ENCODE data around the gene CLDN15. TPM values are rescaled to one million over a fixed set of nuclear protein-coding genes. Genes with fewer than 3 reads are reported as not detected.

CLDN15 gene
- total RNA-seq, 1 experiment from 2014 or later = 9.7 TPM

DNA sequence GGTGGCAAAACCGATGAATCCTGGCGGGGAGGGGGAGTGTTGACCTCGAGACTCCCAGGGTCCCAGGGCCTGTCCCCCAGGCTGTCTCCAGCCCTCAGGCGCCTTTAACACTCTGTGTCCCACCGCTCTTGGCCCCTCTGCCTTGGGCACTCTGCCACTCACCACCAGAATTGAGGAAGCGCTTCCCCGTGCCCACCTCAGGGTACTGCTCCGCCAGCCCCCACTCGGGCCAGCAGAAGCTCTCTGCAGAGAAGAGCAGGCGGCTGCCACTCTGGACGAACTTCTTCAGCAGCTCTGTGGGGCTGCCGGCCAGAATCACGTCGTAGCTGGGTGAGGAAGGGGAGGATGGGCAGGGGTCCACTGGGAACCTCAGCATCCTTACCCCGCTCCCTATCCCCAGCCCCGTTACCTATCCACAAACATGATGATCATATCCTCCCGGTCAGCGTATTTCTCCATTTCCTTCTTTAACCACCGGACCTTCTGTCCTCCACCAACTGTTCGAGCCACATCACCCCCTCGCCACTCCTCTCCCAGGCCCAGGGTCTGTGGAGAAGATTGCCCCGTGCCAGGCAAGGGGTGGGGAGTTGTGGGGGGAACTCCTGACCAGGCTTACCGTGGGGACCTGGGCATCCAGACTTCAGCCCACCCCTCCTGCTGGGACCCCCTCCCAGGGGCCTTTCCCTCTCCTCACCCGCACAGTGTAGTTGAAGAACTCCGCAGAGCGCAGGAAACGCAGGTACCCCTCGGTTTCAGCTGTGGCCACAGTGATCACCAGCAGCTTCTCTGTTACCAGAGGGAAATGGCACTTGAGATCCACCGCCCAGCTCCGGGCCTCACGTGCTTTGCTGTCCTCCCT lies 21.4 kb downstream of the CLDN15 start:
- WGBS (ENCODE audit: extremely low coverage, insufficient read length, low lambda C conversion rate) = no CpG with 5 or more reads among the region's 31 CpGs
- no peak overlapping the region for H3K27ac Mint-ChIP-seq

More for the DNA sequence above, 21.4 kb downstream of the CLDN15 start:
- no peak overlapping the region for H4K5ac ChIP-seq (ENCODE audit: insufficient read length, low read depth, low read length)
- no peak overlapping the region for H2BK20ac ChIP-seq (ENCODE audit: low read depth, low read length, poor library complexity, severe bottlenecking)
- no peak overlapping the region for H3K23ac ChIP-seq (ENCODE audit: insufficient read length, low read depth, low read length)
- no peak overlapping the region for H2AK5ac ChIP-seq (ENCODE audit: insufficient read length, low read length)
- Mint-ChIP-seq H3K4me3 (peak overlapping the region; percentile 96 to 99), H3K9me3 (no peaks in the 10 kb centered on the region), H3K4me1 (peaks cover 12 to 14% of the 10 kb centered on the region in 2 experiments), H3K36me3 (ENCODE audit: insufficient read depth in 1 of 3, low read depth in 3 of 3) (peaks cover 4 to 29% (median 9%) of the 10 kb centered on the region in 3 experiments; a peak in 6 of 7 replicates), H3K27me3 (ENCODE audit: low read depth) (no peaks in the 10 kb centered on the region; the same call in 1 of the 2 replicates)
- H3T11ph ChIP-seq (ENCODE audit: low read length) = no peak overlapping the region
- no peak overlapping the region for H4K91ac ChIP-seq (ENCODE audit: insufficient read length, low read depth, low read length)
- no peak overlapping the region for H2AFZ ChIP-seq (ENCODE audit: low read length)
- DNase-seq = no peak
- peaks cover 7% of the 10 kb centered on the region for H3K23me2 ChIP-seq (ENCODE audit: insufficient read length, low read depth, low read length, poor library complexity, severe bottlenecking)
- H3K56ac ChIP-seq (ENCODE audit: insufficient read length, low read depth, low read length) = no peak overlapping the region
- TF ChIP-seq, protein P1, sequence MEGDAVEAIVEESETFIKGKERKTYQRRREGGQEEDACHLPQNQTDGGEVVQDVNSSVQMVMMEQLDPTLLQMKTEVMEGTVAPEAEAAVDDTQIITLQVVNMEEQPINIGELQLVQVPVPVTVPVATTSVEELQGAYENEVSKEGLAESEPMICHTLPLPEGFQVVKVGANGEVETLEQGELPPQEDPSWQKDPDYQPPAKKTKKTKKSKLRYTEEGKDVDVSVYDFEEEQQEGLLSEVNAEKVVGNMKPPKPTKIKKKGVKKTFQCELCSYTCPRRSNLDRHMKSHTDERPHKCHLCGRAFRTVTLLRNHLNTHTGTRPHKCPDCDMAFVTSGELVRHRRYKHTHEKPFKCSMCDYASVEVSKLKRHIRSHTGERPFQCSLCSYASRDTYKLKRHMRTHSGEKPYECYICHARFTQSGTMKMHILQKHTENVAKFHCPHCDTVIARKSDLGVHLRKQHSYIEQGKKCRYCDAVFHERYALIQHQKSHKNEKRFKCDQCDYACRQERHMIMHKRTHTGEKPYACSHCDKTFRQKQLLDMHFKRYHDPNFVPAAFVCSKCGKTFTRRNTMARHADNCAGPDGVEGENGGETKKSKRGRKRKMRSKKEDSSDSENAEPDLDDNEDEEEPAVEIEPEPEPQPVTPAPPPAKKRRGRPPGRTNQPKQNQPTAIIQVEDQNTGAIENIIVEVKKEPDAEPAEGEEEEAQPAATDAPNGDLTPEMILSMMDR (conservative IDR thresholded peaks at IDR 0.05) = no peak
- H2BK120ac ChIP-seq (ENCODE audit: low read depth, low read length, poor library complexity, severe bottlenecking) = no peak overlapping the region
- no peak overlapping the region for H2BK5ac ChIP-seq (ENCODE audit: insufficient read length, low read length)
- peak overlapping the region; percentile 50 for H3K4me2 ChIP-seq (ENCODE audit: insufficient read depth, insufficient read length, low read length)
- no peak overlapping the region for H3K18ac ChIP-seq (ENCODE audit: insufficient read length, low read depth, low read length)
- no peak overlapping the region for H3K4ac ChIP-seq (ENCODE audit: low read depth, low read length)
- no peaks in the 10 kb centered on the region for H3K79me1 ChIP-seq (ENCODE audit: insufficient read depth, low read depth, low read length, poor library complexity, severe bottlenecking)
- no peaks in the 10 kb centered on the region for H3K79me2 ChIP-seq (ENCODE audit: insufficient read depth, low read length)
- no peaks in the 10 kb centered on the region for H3K27me3 ChIP-seq (ENCODE audit: insufficient read depth, low read length)
- no peak overlapping the region for H3K9ac ChIP-seq (ENCODE audit: extremely low read depth, insufficient read length, low read length)
- 0 out of 2 replicates have a peak, but pooled peaks cover 3% of the 10 kb centered on the region for H3K4me1 ChIP-seq (ENCODE audit: insufficient read depth, low read length)
- H3K9me3 ChIP-seq (ENCODE audit: control insufficient read depth, low read depth, low read length) = no peaks in the 10 kb centered on the region
- H4K8ac ChIP-seq (replicated peaks; ENCODE audit: insufficient read length, low read depth, low read length) = no peak overlapping the region
- H3K14ac ChIP-seq (ENCODE audit: insufficient read depth, low read length) = no peak overlapping the region
- no peak overlapping the region for H2BK12ac ChIP-seq (ENCODE audit: insufficient read length, low read depth, low read length)
- H4K20me1 ChIP-seq (ENCODE audit: control insufficient read depth, insufficient read depth, insufficient read length) = no peaks in the 10 kb centered on the region
- no peak overlapping the region for H2BK15ac ChIP-seq (ENCODE audit: low read depth, low read length)
- H3K27ac ChIP-seq (ENCODE audit: insufficient read length, low read depth, low read length) = no peak overlapping the region

Data from H9 (cell line).